SU-DHL-6 (cell line): ENCODE results near the gene SYNPR.

Experiments
- H2AFZ ChIP-seq: fragments of 200-600 bp; sonication (generic); 2 replicates; pipeline ENCODE4 v1.6.1; 2014; ENCODE audit warnings: low read depth, mild to moderate bottlenecking, moderate library complexity, mixed read lengths, antibody characterized with exemption, low read length; ENCODE audit not compliant: severe bottlenecking
- H3F3A ChIP-seq: fragments of 200-600 bp; shearing (Covaris generic); 2 replicates; pipeline ENCODE4 v1.6.0; 2016; ENCODE audit warnings: antibody characterized with exemption, mild to moderate bottlenecking; ENCODE audit not compliant: insufficient read depth
- H3K27ac ChIP-seq: fragments of 200-600 bp; sonication (generic); 2 replicates; pipeline ENCODE4 v1.5.1; 2016; ENCODE audit warnings: low read depth, mild to moderate bottlenecking, low read length, moderate library complexity, mixed read lengths
- H3K27me3 ChIP-seq: fragments of 200-600 bp; sonication (generic), shearing (Covaris generic); 2 replicates; pipeline ENCODE4 v1.6.0; 2014; ENCODE audit warnings: mild to moderate bottlenecking, low read length
- H3K36me3 ChIP-seq: fragments of 200-600 bp; sonication (generic); 2 replicates; pipeline ENCODE4 v1.6.1; 2014; ENCODE audit warnings: mild to moderate bottlenecking, low read length, mixed read lengths
- H3K4me2 ChIP-seq: fragments of 300-600, 200-600 bp; shearing (Covaris generic), sonication (generic); 2 replicates; pipeline ENCODE4 v1.6.0; 2014; ENCODE audit warnings: low read length, low read depth, mild to moderate bottlenecking; ENCODE audit not compliant: poor library complexity, severe bottlenecking
- H3K4me3 ChIP-seq: fragments of 200-600 bp; sonication (generic); 2 replicates; pipeline ENCODE4 v1.5.1; 2014; ENCODE audit warnings: antibody characterized with exemption, low read length, mild to moderate bottlenecking, mixed read lengths; ENCODE audit not compliant: insufficient read depth, poor library complexity, severe bottlenecking
- H3K79me2 ChIP-seq: fragments of 200-600 bp; sonication (generic); 2 replicates; pipeline ENCODE4 v1.6.1; 2014; ENCODE audit warnings: mild to moderate bottlenecking, low read length, moderate library complexity; ENCODE audit not compliant: insufficient read depth
- H3K9ac ChIP-seq: fragments of 200-600 bp; sonication (generic); 2 replicates; pipeline ENCODE4 v1.7.0; 2014; ENCODE audit warnings: mild to moderate bottlenecking, low read length
- H3K9me2 ChIP-seq: fragments of 200-600 bp; sonication (generic); replicated peaks from 2 replicates; pipeline ENCODE4 v1.6.1; 2014; ENCODE audit warnings: low read length; ENCODE audit not compliant: insufficient read depth
- H3K9me3 ChIP-seq: fragments of 200-600 bp; sonication (generic); 2 replicates; pipeline ENCODE4 v1.6.1; 2014; ENCODE audit warnings: low read length, mixed read lengths; ENCODE audit not compliant: insufficient read depth
- H4K20me1 ChIP-seq: fragments of 200-600 bp; sonication (generic); 2 replicates; pipeline ENCODE4 v1.6.1; 2014; ENCODE audit warnings: low read depth, mild to moderate bottlenecking, antibody characterized with exemption, low read length, moderate library complexity, mixed read lengths
- EZH2phosphoT487 ChIP-seq: fragments of 200-600 bp; sonication (generic), shearing (Covaris generic); conservative IDR thresholded peaks from 2 replicates; pipeline ENCODE4 v1.6.1; 2018; ENCODE audit warnings: mild to moderate bottlenecking, antibody characterized with exemption, low read length, moderate library complexity, mixed read lengths
- TF ChIP-seq, protein P1 (sequence below): fragments of 200-600 bp; sonication (generic); IDR thresholded peaks from one replicate; pipeline ENCODE4 v1.5.1; 2017; ENCODE audit warnings: antibody characterized with exemption, mild to moderate bottlenecking, low read length, moderate library complexity; ENCODE audit not compliant: insufficient read depth, poor library complexity, severe bottlenecking

Gene SYNPR

DNA sequence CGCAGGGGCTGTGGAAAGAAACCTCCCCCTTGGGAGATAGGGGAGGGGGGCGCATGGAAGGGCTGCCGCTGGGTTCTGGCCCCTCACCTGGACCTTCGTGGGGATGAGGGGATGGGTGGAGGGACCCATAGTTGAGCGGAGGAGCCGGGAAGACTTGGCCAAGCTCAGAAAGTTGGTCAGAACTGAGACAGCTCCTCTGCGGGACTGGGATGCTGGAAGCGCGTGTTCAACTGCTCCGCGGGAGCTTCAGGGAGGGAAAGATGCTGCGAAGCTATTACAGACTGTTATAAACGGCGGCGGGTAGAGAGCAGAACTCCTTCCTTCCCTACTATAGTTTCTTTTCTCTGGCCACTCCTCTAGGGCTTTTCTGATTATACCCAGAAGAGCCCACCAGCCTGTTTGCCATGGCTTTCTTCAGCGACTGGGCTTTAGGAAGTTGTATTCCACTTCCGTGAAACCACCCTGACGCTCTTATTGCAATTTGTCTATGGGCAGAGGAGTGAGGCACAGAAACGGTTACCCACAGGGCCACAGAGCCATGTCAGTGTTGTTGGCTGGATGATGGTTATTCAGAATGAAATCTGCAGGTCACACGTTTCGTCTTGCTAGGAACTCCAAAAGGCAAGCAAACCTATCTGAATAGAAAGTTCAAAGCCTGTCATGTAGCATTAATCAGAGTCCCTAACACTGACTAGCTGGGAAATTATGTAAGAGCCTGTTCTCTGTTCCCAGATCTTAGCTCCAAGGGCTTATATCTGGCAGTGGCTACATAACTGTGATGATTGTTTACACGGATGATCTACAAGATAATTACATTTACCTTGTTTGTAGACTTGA lies 1.1 kb downstream of the SYNPR start:
- Histone ChIP-seq H3K27me3 (no peaks in the 10 kb centered on the region), H3K9me3 (no peaks in the 10 kb centered on the region), H4K20me1 (no peaks in the 10 kb centered on the region), H3K9ac (no peak overlapping the region), H3K27ac (no peak overlapping the region), H3K36me3 (no peaks in the 10 kb centered on the region), H3K4me3 (no peak overlapping the region), H3K4me2 (no peak overlapping the region), H3F3A (no peaks in the 10 kb centered on the region), H3K9me2 (no peaks in the 10 kb centered on the region), H3K79me2 (no peaks in the 10 kb centered on the region), H2AFZ (no peak overlapping the region)
- TF ChIP-seq, protein P1, sequence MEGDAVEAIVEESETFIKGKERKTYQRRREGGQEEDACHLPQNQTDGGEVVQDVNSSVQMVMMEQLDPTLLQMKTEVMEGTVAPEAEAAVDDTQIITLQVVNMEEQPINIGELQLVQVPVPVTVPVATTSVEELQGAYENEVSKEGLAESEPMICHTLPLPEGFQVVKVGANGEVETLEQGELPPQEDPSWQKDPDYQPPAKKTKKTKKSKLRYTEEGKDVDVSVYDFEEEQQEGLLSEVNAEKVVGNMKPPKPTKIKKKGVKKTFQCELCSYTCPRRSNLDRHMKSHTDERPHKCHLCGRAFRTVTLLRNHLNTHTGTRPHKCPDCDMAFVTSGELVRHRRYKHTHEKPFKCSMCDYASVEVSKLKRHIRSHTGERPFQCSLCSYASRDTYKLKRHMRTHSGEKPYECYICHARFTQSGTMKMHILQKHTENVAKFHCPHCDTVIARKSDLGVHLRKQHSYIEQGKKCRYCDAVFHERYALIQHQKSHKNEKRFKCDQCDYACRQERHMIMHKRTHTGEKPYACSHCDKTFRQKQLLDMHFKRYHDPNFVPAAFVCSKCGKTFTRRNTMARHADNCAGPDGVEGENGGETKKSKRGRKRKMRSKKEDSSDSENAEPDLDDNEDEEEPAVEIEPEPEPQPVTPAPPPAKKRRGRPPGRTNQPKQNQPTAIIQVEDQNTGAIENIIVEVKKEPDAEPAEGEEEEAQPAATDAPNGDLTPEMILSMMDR: no peak
- TF ChIP-seq EZH2phosphoT487: no peak

DNA sequence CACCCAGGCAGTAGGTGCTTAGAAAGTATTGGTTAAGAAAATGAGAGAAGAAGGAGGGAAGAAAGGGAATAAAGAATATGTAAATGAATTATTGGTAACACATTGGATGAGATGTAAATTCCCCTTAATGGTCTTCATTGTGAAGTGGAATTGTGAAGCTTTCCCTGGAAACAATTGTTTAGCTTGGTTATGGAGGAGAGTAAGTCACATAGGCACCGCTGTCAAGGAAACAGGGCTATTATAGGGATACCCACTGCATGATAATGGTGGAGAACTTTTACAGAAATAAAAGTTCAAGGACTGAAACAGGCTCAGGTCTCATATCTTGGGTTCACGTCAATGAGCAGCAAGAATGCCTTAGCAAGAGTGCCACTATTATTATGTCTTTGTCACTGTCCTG lies 9.5 kb downstream of the SYNPR start:
- Histone ChIP-seq H3F3A (no peaks in the 10 kb centered on the region), H3K9me3 (no peaks in the 10 kb centered on the region), H3K4me2 (no peak overlapping the region), H2AFZ (no peak overlapping the region), H3K9me2 (no peaks in the 10 kb centered on the region), H3K27ac (no peak overlapping the region), H3K9ac (no peak overlapping the region), H3K27me3 (no peaks in the 10 kb centered on the region), H4K20me1 (no peaks in the 10 kb centered on the region), H3K4me3 (no peak overlapping the region), H3K79me2 (no peaks in the 10 kb centered on the region), H3K36me3 (no peaks in the 10 kb centered on the region)
- TF ChIP-seq, protein P1: no peak
- TF ChIP-seq EZH2phosphoT487: no peak

DNA sequence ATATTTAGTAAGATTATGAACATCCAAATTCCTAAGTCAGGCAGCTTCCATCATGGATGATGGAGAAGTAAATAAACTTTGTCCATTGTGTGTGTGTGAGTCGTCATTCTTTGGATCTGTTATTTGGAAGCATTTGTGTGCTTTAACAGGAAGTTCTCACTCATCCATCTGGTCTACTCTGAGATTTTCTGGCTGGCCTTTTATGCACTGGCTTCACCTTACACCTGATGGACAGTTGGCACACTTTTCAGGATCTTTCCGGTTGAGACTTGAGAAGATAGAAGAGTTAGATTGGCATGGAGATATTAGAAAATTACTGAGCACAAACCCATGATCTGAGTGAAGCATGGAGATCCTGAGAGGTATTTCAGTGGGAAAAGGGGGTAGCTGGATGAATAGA lies 12.6 kb downstream of the SYNPR start:
- Histone ChIP-seq H3F3A (no peaks in the 10 kb centered on the region), H3K9ac (no peak overlapping the region), H3K4me2 (no peak overlapping the region), H3K4me3 (no peak overlapping the region), H4K20me1 (no peaks in the 10 kb centered on the region), H3K27ac (no peak overlapping the region), H3K36me3 (no peaks in the 10 kb centered on the region), H3K79me2 (no peaks in the 10 kb centered on the region), H3K9me2 (no peaks in the 10 kb centered on the region), H3K9me3 (no peaks in the 10 kb centered on the region), H3K27me3 (no peaks in the 10 kb centered on the region), H2AFZ (no peak overlapping the region)
- TF ChIP-seq, protein P1: no peak
- no peak for TF ChIP-seq EZH2phosphoT487
